Kasumi-1 (cell line): Measurements from ENCODE around the gene MOK.
"Not testable (repeated sequence)": the region's sequence is repeated elsewhere in the genome, so short reads cannot be mapped to it uniquely, and the experiment has no call there.

Source experiments
- DNase-seq, 2 experiments: peaks; one replicate each; lab custom pipeline; 2025; lab: John Stamatoyannopoulos, UW

The MOK gene

DNA sequence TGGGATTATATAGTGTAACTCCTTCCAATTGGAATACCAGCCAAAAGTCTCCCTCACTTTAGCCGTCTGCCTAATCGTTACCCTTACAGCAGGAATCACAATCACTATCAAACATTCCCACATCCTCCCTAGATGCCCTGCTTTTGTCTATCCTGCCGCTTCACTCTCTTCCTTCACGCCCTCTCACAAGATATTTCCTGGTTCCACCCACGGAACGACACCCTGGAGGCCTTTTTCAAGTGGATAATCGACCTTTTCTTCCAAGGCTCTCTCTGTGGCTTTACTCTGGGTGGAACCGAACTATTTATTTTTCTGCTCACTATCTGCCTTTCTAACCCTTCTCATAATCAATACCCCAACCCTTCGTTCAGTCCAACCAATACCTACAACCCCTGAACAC is 58.9 kb downstream of the MOK start:
- DNase-seq: no peak

DNA sequence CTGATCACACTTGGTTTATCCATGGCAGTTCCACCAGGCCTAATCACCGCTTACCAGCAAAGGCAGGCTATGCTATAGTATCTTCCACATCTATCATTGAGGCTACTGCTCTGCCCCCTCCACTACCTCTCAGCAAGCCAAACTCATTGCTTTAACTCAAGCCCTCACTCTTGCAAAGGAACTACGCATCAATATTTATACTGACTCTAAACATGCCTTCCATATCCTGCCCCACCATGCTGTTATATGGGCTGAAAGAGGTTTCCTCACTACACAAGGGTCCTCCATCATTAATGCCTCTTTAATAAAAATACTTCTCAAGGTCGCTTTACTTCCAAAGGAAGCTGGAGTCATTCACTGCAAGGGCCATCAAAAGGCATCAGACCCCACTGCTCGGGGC is 61.2 kb downstream of the MOK start:
- not testable (repeated sequence) for DNase-seq

DNA sequence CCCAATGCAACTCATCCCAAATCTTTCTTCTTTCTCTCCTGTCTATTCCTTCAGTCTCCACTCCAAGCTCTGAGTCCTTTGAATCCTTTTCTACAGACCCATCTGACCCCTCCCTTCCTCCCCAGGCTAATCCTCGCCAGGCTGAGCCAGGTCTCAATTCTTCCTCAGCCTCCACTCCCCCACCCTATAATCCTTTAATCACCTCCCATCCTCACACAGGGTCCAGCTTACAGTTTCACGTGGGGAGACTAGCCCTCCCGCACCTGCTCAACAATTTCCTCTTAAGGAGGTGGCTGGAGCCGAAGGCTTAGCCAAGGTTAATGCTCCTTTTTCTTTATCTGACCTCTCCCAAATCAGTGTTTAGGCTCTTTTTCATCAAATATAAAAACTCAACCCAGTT is 63.8 kb downstream of the MOK start:
- no peak for DNase-seq

DNA sequence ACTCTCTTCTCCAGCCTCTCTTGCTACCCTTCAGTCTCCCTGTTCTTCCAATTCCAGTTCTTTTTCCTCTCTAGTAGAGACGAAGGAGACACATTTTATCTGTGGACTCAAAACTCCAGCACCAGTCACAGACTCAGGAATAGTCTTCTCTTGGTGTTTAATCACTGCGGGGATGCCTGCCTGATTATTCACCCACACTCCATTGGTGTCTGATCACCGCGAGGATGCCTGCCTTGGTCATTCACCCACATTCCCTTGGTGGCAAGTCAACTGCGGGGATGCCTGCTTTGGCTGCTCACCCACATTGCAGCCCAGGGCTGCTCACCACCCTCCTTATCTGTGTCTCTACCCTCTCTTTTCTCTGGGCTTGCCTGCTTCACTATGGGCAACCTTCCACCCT is 64.5 kb downstream of the MOK start:
- DNase-seq: not testable (repeated sequence)

DNA sequence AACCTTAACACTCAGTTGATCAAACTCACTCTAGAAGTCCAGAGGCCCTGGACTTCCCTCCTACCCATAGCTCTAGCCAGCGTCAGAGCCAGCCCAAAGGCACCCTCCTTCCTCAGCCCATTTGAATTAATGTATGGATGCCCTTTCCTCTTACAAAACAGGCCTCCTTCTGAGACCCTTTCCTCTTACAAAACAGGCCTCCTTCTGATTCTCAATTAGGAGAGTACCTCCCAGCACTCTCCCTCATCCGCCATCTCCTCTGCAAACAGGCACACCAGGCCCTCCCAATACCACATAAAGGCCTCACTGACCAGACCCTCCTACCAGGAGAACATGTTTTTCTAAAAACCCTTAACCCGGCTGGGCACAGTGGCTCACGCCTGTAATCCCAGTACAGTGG is 65.7 kb downstream of the MOK start:
- no peak for DNase-seq

DNA sequence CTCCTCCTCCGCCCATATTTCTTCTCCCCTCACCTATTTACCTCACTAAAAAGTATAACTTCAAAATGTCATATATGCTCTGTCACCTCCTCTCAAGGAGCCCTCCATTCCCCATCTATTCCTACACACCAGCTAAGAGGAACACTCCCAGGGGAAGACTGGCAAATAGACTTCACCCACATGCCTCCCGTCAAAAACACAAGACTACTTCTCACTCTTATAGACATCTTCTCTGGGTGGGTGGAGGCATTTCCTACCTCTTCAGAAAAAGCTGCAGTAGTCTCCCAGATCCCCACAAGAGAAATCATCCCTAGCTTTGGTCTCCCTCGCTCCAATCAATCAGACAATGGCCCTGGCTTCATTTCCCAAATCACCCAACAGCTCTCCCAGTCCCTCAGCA is 66.2 kb downstream of the MOK start:
- no peak for DNase-seq

DNA sequence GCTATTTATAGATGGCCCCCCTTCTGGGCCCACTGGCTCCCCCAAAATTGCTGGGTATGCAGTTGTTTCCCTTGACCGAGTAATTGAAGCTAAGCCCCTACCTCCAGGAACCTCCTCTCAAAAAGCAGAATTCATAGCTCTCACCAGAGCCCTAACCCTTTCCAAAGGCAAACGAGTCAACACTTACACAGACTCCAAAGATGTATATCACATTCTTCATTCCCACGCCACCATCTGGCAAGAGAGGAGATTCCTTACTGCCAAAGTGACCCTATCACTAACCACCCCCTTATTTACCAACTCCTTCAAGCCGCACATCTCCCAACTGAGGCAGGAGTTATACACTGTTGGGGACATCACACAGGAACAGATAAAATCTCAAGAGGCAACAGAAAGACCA is 66.8 kb downstream of the MOK start:
- DNase-seq: no peak

DNA sequence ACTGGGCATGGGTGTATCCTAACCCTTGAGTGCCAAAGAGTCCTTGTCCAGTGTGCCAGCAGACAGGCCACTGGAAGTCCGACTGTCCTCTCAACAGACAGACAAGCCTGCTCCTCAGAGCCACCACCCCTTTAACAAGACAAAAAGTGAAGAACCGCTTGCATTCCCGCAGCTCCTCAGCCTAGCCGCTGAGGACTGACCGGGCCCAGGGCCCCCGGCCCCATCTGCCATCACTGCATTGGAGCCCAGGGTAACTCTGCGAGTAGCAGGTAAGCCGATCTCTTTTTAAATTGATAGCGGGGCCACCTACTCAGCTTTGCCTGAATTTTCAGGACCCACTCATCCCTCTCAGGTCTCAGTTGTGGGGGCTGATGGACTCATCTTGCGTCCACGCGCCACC is 68.9 kb downstream of the MOK start:
- no peak for DNase-seq

DNA sequence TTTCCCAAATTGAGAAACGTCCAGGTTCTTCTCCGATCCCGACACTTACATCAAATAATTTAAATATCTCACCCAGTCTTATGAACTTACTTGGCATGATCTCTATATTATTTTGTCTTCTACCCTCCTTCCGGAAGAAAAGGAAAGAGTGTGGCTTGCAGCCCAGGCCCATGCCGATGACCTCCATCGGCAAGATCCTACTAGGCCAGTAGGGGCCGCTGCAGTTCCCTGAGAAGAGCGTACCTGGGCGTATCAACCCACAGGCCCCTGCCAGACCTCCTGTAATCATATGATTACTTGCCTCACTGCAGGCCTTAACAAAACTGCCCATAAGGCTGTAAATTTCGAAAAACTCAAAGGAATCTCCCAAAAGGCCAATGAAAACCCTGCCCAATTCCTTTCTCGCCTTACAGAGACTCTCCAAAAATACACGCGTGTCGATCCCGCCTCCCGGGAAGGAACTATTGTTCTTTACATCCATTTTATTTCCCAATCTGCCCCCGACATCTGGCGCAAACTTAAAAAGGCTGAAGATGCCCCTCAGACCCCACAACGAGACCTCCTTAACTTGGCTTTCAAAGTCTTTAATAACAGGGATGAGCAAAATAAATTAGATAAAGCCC is 69.6 kb downstream of the MOK start:
- peak; percentile 50 to 76 for DNase-seq

DNA sequence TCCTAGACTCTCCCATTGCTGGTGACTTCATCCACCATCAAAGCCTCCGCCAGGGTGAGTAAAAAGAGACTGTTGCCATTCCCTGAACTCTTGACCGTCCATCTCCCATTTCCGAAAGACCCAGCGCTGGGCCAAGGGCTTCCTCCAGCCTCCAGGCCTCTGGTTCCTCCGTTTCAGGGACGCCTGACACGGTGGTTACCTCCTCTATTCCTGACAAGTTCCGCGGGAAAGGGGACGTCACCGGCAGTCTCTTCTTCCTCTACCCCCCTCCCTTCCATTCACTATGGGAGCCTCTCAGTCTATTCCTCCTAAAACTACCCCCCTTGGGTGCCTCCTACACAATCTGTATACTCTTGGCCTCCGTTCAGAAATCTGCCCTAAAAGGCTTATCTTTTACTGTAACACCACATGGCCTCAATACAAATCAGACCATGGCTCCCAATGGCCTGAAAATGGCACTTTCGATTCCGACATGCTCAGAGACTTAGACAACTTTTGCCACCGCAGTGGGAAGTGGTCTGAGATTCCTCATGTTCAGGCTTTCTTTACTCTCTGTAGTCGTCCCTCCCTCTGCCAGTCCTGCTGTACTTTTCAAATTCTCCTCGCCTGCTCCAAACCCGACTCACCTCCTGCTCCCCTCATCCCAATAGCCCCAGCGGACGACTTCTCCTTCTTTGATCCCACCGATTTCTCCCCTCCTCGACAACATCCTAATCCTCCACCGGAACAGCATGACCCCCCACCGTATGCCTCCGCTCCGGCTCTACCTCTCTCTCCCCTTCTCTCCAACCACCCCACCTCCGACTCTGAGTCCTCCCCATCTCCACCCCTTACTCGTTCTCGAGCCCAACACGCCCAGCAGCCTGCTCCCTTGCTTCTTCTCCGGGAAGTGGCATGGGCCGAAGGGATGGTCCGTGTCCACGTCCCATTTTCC is 70.4 kb downstream of the MOK start:
- DNase-seq: no peak

DNA sequence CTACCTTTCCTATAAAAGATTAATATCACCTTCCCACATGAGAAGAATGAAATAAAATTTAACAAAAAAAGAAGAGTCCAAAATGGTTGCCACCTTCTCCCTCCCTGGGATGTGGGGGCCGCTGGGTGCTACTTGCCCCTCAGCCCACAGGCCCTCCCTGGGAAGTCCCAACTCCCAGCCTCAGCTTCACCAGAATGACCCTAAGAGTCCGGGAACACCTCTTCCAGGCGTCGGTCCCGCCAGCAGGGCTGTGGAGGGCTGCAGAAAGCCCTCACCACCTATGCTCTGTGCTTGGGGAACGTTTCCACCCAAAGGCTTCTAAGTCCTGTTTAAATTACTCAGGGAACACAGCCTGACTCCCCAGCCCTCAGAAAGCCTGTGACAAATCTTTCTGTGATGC is 71.9 kb downstream of the MOK start:
- DNase-seq: no peak

DNA sequence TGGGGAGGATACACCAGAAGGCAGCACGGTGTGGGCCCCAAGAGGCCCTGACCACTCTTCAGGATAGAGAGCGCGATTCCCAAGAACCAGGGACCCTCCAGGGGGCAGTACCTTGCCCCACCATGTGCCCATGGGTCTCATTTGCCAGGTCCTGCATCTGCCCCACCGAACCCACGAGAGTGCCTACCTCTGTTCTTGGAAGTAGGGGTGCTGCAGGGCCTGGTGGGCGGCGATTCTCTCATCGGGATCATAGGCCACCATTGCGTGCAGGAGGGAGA is 72.7 kb downstream of the MOK start:
- DNase-seq: no peak

DNA sequence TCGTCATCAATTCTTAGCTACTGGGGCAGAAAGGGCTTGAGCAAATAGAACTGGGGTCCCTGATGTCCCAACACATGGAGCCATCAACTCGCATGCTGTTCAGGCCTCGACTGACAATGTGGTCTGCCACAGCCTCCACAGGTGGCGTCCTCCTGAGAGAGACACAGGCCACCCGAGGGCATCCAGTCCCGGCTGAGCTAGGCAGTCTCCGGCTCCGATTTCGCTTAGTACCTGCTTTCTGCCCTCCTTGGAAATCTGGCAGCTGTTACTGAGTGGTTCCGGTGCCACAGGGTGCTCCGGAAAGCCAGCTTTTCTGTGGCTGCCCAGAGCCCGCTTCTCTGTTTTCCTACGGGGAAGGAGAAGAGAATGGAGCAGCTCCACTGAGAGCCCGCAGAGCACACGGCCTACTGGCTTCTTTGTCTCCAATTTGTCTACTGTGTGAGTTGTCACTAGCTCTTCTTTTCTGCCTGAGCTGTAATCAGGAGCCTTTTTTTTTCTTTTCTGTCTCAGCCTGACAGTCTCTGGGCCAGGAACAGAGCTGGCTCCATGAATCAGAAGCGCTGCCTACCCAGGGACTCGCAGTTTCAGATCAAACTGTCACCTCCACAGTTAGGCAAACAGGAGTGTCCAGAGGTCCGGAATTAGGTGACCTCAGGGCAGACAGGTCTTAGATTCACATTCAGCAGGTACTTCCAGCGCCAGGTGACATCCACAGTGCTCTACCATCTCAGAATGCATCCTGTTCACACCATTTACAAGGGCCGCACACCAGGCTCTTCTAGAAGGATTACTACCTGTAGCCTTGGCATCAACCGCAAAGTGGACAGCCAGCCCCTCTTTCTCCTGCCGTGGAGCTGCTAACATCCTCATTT is 73.3 kb downstream of the MOK start:
- DNase-seq: no peak

DNA sequence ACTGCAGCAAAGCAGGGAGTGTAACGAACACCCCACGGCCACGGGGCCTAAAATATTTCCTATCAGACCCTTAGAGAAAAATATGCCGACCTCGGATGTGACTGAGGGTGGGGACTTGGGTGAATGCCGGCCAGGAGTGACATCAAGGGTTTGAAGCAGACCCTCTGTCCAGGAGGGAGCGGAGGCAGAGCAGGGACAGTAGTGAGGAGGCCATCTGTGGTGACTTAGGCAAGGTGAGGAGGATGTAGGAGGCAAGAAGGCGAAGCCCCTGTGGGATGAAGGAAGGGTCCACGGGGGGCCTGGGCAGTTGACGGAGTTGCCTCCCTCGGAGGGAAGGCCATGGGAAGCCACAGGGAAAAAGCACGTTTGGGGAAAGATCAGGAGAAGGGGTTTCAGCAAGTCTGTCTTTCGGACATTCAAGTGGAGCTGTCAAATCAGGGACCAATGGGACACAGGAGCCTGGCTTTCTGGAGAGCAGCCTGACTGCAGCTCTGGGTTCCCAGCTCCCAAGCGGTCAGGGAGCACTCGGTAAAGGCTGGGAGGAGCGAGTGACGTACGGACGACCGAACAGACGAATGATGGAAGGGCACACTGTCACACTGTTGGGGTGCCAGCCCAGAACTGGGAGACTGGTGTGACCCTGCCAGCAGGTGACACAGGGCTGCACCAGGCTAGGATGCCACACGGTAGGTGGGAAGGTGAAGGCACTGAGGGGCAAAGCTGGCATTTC is 74.3 kb downstream of the MOK start:
- no peak for DNase-seq

DNA sequence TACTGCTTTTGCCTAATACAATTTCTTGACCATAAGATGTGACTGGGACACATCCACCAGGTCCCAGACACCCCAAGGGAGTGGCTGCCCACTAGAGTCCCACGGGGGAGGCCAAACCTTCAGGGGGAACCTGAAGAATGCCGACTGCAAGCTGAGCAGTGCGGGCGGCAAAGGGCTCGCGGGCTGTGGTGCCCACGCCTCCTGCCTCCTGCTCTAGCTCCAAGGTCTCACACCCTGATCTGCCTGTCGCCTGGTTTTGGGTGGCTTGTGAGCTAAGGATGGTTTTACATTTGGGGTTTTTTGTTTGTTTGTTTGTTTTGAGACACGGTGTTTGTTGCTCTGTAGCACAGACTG is 75.2 kb downstream of the MOK start:
- DNase-seq: no peak

DNA sequence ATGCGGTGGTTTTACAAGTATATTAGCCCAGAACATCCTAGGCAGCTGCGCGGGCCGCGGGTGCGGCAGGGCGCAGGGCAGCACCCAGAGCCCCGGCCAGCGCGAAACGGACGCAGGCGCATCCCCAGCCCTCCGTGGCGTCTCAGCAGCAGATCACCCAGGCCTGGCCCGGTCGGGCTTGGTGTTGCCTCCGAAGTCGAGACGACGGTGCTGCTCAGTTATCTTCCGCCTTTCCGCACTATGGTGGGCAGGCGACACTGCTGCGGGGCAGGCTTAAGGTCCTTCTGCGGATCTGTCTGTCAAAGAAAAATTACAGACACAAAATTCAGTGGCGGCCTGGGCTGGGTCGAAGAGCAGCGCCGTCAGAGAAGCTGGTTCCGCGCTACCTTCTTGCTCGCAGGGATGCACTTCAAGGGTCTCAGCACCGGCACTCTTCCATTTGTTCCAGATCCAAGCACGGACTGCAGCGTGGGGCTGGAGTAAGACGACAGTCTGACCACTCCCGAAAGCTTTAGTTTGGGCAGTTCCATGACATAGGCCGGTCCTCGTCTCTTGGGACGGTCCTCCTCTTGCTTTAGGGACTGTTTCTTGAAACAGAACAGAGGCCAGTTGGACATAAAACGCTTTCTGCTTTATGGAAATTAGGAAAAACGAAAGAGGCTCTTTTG is 75.8 kb downstream of the MOK start:
- DNase-seq: no peak

DNA sequence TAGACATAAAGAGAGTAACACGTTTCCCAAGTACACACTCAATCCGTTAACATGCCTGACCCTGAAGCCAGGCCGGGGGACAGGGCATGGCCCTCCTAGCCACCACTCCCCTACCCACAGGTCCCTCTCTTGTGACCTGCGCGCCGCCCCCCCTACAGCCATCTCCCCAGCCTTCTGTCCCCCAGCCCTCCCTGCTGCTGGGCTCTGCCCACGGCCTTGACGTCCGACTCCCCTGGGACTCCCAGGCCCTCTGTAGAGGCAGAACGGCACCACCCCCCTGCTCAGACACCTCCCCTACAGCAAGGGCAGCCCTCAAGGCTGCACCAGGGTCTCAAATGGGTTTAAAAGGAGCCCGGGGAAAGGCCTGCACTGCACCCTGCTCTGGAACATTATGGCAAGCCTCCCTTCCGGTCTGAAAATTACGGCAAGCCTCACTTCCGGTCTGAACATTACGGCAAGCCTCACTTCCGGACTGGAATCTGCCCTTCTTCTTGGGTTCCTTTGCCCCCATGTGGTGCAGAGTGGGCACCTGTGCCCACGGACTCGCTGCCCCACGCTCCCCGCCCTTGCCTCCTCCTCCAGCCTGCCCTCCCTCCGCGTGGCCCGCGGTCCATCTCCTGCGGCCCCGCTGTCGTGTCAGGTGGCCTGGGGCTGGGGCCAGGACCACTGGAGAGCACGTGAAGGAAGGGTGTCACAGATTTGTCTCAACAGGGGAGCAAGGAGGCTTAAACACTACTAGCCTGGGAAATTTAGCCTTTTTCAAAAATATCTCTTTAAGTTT is 77.6 kb downstream of the MOK start:
- no peak for DNase-seq

DNA sequence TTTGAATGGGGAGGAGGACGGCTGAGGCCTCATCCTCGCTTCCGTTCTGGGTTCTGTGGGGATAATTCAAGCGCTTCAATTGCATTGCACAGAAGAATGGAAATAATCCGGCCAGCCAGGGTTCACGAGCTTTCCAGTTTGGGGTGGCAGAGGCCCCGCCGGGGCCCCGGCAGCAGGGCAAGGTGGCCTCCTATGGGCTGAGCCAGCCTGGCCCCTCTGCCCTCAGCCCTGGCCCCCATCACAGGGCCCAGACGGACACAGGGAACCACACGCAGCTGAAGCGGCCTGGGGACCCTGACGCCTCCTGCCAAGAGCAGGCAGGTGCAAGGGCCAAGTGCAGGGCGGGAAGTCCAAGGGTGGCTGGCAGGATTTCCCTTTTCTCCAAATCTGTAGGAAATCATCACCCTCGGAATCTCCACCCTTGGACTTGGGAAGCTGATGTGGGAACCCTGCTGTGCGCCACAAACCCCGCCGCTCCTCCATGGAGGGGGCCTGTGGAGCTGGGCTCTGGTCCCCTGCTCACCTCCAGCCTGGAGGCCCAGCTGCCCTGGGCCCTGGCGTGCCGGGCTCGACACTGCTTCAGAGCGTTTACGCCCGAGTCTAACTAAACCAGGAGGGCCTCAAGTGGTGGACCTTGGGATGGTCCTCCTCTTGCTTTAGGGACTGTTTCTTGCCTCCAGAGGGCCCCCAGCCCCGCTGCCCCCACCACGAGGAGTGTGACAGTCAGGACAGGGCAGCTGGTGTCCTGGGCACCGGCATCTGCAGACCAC is 78.4 kb downstream of the MOK start:
- DNase-seq: no peak

DNA sequence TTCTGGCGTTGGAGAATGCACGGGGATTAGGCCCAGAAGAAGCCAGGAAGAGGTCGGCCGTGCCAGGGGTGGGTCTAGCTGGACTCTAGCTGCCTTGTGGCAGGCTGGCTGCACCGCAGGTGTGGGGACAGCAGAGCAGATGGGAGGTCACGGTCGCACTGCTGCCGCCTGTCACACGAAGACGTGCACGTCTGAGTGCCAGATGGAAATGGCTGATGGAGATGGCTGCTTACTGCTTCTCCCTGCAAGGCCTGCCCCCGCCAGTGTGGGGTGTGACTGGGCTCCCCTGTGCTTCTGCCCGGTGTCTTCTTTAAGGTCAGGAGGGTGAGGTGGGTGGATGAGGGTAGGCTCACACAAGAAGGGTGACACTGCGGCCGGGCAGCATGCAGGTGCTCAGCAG is 79.0 kb downstream of the MOK start:
- DNase-seq: no peak

DNA sequence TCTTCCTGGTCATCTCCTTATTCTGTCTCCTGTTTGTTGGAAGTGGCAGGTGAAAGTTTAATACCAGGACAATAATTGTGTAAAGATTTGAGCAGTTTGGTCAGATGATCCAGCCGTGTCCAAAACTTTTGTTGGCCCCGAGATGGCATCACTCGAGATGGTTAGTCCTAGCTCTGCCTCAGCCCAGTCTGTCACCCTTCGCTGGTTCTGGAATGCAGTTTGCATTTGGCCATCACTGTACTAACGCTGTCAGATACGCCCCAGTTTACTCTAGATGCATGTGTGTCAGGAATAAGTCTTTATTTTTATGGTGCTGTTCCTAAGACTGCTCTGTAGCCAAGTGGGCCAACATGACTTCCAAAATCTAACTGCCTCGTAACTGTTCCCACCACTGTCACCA is 79.6 kb downstream of the MOK start:
- DNase-seq: no peak
